GM18520 (cell line): ENCODE results near the gene RAB42.
"Not testable (repeated sequence)": the region's sequence is repeated elsewhere in the genome, so short reads cannot be mapped to it uniquely, and the experiment has no call there.

ENCODE experiments used
- ATAC-seq: cut with Tn5 transposase; IDR thresholded peaks from one replicate; pipeline ENCODE4 v1.9.1; 2021; ENCODE audit not compliant: unreplicated experiment

The RAB42 gene

DNA sequence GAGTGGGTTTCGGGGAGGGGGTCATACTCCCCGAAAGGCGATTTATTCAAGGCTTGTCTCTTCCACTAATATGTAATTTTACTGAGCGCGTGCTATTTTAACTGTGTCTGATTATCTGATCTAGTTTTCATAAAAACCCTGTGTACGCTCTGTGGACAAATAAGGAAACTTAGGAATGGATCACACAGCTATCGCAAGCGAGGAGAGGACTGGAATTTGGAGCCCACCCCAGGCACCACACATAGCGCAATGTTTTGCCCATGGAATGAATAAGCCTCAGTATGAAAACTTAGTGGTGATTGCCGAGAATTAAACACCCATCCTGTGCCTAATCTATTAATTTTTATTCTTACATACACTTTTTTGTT lies 9.8 kb upstream of the RAB42 start:
- no peak for ATAC-seq

DNA sequence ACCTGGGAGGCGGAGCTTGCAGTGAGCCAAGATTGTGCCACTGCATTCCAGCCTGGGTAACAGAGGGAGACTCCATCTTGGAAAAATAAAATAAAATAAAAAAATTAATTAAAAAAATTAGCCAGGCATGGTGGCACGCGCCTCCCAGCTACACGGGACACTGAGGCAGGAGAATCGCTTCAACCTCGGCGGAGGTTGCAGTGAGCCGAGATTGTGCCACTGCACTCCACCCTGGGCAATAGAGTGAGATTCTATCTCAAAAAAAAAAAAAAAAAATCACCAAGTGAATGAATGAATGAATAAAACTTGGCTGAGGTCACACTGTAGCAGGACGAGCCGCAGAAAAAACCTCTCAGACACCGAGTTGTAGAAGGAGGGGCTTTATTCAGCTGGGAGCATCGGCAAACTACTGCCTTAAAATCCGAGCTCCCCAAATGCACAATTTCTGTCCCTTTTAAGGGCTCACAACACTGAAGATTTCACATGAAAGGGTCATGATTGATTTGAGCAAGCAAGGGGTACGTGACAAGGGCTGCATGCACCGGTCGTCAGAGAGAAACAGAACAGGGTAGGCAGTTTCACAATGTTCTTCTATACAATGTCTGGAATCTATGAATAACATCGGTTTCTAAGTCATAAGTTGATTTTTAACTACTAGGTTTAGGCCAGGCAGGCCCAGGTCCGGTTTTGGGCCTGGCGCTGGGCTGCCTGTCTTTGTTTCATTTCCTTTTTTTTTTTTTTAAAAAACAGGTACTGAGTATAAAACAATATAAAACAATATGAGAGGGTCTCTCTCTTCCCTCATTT lies 5.3 kb upstream of the RAB42 start:
- ATAC-seq = not testable (repeated sequence)

DNA sequence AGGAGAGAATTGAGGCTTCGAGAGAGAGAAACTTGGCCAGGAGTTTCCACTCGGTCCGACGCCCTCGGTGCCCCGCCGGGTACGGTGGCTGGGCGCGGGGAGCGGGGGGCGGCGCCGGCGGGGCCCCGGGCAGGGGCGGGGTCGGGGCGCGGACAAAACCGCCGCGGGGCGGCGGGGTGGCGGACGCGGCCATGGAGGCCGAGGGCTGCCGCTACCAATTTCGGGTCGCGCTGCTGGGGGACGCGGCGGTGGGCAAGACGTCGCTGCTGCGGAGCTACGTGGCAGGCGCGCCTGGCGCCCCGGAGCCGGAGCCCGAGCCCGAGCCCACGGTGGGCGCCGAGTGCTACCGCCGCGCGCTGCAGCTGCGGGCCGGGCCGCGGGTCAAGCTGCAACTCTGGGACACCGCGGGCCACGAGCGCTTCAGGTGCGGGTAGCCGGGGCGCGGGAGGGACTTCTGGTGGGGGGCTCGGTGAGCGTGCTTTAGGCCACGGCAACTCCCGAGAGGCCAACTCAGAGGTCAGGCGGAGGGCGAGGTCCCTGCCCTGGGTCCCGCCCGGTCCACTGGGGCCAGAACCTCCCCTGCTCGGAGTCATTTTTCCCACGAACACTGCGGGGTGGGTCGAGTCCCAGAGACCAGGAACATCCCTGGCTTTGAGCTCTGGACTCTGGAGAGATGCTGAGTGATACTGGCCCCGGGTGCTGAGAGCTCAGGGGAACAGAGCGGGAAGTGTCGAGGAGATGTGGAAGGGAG lies 431 bp downstream of the RAB42 start:
- no peak for ATAC-seq

DNA sequence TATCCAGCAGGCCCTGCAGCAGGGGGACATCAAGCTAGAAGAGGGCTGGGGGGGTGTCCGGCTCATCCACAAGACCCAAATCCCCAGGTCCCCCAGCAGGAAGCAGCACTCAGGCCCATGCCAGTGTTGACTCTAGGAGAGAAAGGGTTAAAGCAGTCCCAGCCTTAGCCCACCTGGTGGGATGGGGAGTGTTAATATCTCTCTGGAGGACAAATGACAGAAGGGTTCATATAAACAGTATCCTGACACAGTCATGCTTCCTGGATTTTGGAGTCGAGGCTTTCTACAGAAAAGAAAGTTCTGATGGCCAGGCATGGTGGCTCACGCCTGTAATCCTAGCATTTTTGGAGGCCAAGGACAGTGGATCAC lies 1.9 kb downstream of the RAB42 start:
- ATAC-seq = not testable (repeated sequence)

DNA sequence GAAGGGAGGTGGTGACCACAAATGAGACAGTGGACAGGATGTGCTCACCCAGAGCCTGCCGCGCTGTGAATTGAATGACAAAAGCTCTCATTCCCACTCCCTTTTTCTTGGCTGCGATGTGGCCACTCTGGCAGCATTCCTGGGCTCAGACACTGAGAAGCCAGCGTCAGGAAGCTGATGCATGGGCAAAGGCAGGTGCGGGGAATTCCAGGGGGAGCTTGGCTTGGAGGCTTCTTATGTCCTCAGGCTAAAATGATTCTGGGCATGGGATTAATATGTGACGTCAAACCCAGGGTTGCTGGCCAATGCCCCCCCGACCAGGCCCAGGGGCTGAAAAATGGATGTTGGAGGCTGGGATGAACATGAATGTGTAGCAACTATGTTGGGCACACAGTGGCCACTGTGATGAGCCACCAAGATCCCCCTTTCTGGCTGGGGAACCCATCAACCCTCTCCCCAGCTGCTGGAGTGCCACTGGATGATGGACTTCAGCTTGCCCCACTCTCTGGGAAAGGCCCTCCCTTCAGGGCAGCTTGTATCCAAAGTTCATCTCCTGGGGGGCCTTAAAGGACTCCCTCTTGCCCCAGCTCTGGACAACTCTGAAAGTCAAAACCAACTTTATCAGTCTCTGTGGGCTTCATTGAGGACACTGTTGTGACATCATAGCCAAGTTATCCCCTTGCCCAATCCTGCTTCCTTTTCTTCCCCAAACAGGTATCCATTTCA lies 2.8 kb downstream of the RAB42 start:
- not testable (repeated sequence) for ATAC-seq

DNA sequence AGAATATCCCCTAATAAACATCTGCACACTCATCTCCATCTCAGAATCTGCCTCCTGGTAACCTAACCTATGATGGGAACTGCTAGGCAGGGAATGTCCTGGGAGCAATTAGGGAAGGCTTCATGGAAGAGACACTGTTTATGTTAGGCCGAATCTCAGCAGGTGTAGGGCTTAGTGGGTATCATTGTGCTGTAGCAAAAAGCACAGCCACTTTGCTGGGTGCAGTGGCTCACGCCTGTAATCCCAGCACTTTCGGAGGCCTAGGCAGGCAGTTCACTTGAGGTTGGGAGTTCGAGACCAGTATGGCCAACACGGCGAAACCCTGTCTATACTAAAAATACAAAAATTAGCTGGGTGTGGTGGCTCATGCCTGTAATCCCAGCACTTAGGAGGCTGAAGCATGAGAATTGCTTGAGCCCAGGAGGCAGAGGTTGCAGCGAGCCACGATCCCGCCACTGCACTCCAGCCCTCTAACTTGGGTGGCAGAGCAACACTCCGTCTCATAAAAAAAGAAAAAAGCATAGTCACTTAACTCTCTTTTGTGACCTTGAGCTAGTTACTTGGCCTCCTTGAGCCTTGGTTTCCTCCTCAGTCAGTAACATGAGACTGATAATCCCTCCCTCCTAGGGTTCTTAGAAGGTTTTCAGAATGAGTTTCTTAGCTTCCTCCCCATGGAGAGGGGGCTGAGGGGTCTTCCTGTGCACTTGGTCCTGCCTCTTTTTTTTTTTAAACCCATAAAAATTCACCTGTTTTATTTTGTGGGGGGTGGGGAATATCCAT lies 3.5 kb downstream of the RAB42 start:
- no peak for ATAC-seq

DNA sequence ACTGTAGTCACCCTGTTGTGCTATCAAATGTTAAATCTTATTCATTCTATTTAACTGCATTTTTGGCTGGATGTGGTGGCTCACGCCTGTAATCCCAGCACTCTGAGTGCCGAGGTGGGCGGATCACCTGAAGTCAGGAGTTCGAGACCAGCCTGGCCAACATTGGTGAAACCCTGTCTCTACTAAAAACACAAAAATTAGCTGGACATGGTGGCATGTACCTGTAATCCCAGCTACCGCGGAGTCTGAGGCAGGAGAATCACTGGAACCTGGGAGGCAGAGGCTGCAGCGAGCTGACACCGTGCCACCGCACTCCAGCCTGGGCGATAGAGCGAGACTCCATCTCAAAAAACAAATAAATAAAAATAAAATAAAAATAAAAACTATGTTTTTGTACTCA lies 4.2 kb downstream of the RAB42 start:
- not testable (repeated sequence) for ATAC-seq

DNA sequence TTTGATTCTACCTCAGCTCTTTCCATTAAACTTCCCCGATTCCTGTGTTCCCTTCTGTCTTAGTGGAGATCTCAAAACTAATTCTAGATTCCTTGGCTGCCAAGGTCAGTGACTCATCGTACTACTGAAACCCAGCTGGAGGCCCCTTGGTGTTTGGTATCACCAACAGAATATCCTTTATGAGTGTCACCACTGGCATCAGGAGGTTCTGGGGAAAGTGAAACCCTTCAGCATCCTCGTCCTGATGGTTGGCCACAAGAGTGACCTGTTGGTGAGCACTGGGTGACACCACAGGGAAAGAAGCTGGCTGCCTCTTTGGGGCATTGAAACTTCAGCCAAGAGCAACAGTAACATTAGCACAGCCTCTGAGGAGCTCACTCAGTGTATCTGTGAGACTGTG lies 9.6 kb downstream of the RAB42 start:
- ATAC-seq = no peak

DNA sequence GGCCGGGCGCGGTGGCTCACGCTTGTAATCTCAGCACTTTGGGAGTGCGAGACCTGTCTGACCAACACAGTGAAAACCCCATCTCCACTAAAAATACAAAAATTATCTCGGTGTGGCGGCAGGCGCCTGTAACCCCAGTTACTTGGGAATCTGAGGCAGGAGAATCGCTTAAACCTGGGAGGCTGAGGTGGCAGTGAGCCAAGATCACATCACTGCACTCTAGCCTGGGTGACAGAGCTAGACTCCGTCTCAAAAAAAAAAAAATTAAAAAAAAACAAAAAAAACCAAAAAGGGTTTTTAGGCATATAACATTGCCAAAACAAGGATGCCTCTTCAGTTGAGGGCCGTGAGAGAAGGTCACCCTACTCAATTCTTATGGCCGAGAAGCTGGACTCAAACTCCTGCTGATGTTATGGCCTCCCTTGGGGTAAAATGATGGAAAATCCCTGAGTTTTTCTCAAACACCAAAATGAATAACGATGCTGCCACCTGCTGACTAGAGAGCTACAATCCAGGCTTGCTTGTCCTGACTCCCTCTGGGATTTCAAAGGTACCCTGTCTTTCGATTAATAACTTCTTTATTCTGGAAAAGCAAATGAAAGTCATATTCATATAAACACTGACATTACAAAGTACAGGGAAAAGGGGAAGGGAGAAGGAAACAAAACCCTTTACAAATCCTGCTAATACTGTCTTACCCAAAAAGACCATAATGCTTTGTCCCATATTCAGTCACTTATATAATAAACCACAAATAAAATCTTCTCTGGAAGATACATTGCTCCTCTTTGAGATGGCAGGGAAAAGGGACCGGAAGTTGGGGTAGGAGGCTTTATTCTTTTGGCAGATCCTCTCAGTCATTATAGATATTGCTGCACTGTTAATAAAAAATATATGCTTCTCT lies 10.7 kb downstream of the RAB42 start:
- no peak for ATAC-seq

DNA sequence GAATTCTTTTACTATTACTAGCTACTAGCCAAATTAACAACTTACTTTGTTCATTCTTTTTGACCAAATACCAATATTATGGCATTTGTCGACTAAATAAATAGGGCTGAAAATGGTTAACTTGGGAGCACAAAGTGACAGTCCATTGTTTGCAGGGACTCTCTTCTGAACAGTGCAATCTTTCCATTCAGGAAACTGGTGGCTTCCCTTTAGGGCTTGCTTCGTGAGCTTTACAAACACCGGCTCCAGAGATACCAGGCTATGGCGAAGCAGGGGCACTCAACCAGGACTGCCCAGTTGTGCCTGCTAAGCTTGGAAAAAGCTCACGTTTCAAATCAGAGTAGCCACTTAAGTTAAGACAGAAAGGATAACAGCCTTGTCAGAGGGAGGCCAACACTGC lies 12.3 kb downstream of the RAB42 start:
- no peak for ATAC-seq

DNA sequence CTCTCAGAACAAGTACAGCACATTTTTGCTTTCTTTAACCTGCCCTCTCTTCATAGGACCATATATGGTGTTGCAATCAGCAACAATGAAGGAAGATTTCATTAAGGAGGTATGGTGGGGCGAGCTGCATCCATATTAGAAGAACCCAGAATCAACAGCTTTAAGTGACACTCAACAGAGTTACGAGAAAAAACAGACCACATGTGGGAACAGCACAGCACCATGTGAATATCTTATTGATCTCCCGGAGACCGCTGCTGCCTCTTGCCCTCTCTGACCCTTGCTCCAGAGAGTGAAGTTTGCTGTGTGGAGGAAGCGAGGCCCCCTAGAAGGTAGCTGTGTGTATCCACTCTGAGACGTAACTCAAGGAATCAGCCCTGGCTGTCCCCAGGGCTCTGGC lies 12.9 kb downstream of the RAB42 start:
- ATAC-seq = no peak

DNA sequence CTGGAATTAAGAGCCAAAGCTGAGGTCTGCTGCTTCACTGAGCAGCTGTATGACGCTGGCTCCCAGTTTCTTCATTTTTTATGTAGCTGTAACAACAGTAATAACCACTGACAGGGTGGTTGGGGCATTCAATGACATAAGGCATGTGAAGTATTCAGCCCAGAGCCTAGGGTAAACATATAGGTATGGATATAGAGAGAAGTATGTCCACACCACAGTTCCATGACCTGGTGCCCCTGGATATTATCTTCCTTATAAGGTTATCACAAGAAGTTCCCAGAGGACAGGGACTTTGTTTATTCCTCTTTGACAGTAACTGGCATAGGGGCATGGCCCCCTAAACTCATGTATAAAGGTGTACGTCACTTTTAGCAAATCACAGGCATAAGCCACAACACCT lies 14.7 kb downstream of the RAB42 start:
- no peak for ATAC-seq

DNA sequence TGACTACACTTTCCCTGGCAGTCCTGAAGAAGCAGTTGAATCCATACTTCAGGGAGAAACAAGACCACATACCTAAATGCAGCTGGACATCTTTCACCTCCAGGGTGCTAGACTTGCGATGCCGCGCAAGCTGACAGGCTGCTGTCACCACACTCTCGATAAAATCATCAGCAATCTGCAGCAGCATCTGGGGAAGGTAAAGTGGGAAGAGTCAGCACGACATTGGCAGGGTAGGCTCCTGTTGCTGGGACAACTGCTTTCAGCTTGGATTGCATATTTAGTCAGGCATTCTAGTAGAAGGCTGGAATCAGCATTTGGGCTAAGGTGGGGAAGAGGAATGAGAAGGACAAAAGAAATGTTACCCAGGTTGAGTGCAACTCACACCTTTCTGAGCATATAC lies 21.1 kb downstream of the RAB42 start:
- no peak for ATAC-seq

DNA sequence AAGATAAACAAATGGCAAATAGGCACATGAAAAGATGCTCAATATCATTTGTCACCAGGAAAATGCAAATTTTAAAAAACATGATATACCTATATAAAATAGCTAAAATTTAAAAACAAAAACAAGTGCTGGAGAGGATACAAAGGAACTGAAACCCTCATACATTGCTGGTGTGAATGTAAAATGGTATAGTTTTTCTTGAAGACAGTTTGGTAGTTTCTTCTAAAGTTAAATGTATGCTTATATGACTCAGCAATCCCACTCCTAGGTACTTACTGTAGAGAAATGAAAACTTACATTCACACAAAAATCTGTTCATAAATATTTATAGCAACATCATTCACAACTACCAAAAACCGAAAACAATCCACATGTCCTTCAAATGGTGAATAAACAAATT lies 39.6 kb downstream of the RAB42 start:
- ATAC-seq = no peak

DNA sequence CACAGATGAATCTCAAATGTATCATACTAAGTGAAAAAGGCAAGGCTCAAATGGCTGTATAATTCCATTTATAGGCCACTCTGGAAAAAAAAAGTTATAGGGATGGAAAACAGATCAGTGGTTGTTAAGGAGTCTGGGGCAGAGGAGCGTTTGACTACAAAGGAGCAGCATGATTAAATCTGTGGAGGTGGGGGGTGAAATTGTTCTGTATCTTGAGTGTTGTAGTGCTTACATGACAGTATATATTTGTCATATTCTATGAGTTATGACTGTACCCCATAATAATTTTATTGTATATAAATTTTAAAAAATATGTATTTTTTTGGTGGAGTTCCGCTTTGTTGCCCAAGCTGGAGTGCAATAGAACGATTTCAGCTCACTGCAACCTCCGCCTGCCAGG lies 40.5 kb downstream of the RAB42 start:
- no peak for ATAC-seq

DNA sequence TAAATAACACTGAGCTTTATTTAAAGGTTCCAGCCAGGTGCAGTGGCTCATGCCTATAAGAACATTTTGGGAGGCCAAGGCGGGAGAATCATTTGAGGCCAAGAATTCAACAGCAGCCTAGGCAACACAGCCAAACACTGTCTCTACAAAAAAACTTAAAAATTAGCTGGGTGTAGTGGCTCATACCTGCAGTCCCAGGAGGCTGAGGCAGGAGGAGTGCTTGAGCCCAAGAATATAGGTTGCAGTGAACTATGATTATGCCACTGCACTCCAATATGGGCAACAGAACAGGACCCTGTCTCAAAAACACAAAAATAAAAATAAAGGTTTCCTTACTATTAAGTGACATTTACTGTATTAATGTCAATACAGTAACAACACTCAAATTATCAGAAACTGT lies 48.7 kb downstream of the RAB42 start:
- ATAC-seq = no peak

DNA sequence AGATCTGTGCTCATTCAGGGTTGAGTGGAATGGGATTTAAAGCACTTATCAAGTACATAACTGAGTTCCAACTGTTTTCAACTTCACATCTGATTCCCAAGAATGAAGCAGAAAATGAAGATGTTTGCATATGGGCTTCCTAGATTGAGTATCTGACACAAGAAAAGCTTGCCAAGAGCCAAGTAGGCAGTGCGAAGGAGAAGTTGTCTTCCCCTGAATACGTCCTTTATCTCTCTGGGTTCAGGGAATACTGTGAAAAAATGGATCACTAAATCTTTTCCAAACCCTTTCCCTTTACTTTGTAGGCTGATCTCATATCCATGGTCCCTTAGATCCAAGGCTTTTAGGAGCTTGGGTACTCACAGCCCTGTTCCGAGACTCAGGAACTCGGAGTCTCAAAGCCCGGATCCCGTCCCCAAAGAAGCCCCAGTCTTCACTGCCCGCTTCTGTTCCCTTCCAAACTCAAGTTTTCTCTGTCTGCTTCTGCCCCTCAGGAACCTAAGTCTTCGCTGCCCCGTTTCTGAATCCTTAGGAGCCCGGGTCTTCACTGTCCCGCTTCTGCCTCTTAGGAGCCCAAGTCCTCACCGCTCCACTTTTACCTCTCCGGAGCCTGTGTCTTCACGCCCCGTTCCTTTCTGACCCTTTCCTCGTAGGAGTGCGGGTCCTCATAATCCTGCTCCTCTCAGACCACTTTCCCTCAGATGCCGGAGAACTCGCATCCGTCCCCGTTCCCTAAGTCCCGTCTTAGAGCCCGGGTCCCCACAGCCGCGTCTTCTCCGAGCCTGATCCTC lies 50.2 kb downstream of the RAB42 start:
- ATAC-seq = no peak

DNA sequence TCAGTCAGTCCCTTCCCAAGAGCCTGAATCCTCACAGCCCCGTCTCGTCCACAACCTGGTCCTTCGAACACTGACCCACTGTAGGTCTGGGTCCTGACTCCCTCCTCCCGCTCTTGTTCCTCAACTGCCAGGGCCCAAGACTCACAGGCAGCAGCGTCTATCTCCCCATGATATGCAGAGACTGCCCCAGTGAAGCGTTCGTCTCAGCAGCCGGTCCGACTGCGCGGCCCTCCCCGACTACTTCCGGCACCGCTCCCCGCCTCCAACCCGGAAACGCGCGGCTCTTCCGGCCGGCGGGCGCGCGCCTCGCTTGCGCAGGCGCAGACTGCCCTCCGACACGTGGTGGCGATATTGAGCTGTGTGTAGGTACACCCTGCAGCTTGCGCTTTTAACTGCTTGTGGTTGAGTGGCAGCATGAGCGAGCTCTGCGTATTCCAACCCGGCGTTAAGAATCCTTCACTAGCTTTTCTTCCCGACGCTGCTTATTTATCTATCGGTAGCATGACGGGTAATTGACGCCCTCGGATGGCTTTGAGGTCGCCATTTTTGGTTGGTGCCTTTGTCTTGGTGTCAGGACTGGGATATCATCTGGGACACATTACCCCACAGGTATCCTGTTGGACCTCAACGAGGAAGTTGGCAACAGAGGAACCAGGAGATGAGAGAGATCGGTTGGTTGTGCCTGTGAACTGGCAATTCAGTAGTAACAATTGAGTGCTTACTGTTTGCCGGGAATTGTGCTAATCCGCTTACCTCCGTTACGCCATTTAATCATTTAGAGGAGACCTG lies 51.0 kb downstream of the RAB42 start, which contains the start of gene TAF12:
Gene TAF12, minus strand, starts transcription at position 221 of the 789 bp plus-strand sequence. CDS start 20,986 bp downstream, outside the sequence.
- ATAC-seq = peak; percentile 81
